ENCODE measurements around the gene XXYLT1.

The XXYLT1 gene

GRCh38 chr3:195048059-195048905, 222.7 kb downstream of the XXYLT1 start:
- DNase-seq, result no peak
- WGBS (ENCODE audit: insufficient coverage), result 93% methylated on average over 14 of the region's 16 CpGs
- CTCF ChIA-PET, result interaction anchor here (0.9 to 1.9 kb wide), 4 partner anchors 9 to 77 kb away, joined by 3 to 6 read pairs (median 4); no protein-coding TSS in a partner anchor

GRCh38 chr3:195047536-195047935, 223.4 kb downstream of the XXYLT1 start:
- ChIA-PET POLR2A (interaction anchor here (1.1 kb wide), 1 partner anchor 76 kb away, joined by 3 read pairs; no protein-coding TSS in a partner anchor), CTCF (interaction anchor here (0.9 to 1.9 kb wide), 3 partner anchors 13 to 78 kb away, joined by 3 to 6 read pairs (median 3); no protein-coding TSS in a partner anchor)
- Histone ChIP-seq H3K27me3 (replicated peaks in 2 of 5; ENCODE audit: control insufficient read depth in 4 of 5, insufficient read depth in 5 of 5, low read length in 4 of 5) (no peaks in the 10 kb centered on the region), H3K27ac (ENCODE audit: insufficient read depth in 1 of 2, low read depth in 1 of 2, low read length in 2 of 2, poor library complexity in 1 of 2, severe bottlenecking in 2 of 2) (no peak overlapping the region), H3K4me3 (ENCODE audit: control insufficient read depth in 1 of 7, extremely low read depth in 1 of 7, insufficient read depth in 4 of 7, low read depth in 2 of 7, low read length in 6 of 7) (no peak overlapping the region), H3K4me1 (ENCODE audit: control extremely low read depth in 1 of 4, control insufficient read depth in 4 of 4, insufficient read depth in 4 of 4, low read length in 3 of 4) (no peaks in the 10 kb centered on the region), H3K36me3 (ENCODE audit: control insufficient read depth in 4 of 4, insufficient read depth in 4 of 4, low read length in 3 of 4) (no peaks in the 10 kb centered on the region), H3K9me3 (ENCODE audit: control extremely low read depth in 1 of 5, control insufficient read depth in 4 of 5, insufficient read depth in 2 of 5, low read depth in 1 of 5, low read length in 4 of 5) (no peaks in the 10 kb centered on the region)
- DNase-seq, result no peak
- WGBS (ENCODE audit: insufficient coverage), result 80% methylated on average over 1 of the region's 3 CpGs

More at GRCh38 chr3:195048059-195048905, 222.7 kb downstream of the XXYLT1 start:
- Histone ChIP-seq H3K27ac (ENCODE audit: insufficient read depth in 1 of 2, low read depth in 1 of 2, low read length in 2 of 2, poor library complexity in 1 of 2, severe bottlenecking in 2 of 2) (no peak overlapping the region), H3K4me1 (ENCODE audit: control extremely low read depth in 1 of 4, control insufficient read depth in 4 of 4, insufficient read depth in 4 of 4, low read length in 3 of 4) (no peaks in the 10 kb centered on the region), H3K27me3 (replicated peaks in 2 of 5; ENCODE audit: control insufficient read depth in 4 of 5, insufficient read depth in 5 of 5, low read length in 4 of 5) (no peaks in the 10 kb centered on the region), H3K36me3 (ENCODE audit: control insufficient read depth in 4 of 4, insufficient read depth in 4 of 4, low read length in 3 of 4) (no peaks in the 10 kb centered on the region), H3K9me3 (ENCODE audit: control extremely low read depth in 1 of 5, control insufficient read depth in 4 of 5, insufficient read depth in 2 of 5, low read depth in 1 of 5, low read length in 4 of 5) (peaks cover 0 to under 1% (median 0%) of the 10 kb centered on the region in 5 experiments), H3K4me3 (ENCODE audit: control insufficient read depth in 1 of 7, extremely low read depth in 1 of 7, insufficient read depth in 4 of 7, low read depth in 2 of 7, low read length in 6 of 7) (no peak overlapping the region)
- POLR2A ChIA-PET, result interaction anchor here (1.1 kb wide), 1 partner anchor 77 kb away, joined by 3 read pairs; no protein-coding TSS in a partner anchor

GRCh38 chr3:195046441-195046840, 224.5 kb downstream of the XXYLT1 start:
- Histone ChIP-seq H3K27ac (ENCODE audit: insufficient read depth in 1 of 2, low read depth in 1 of 2, low read length in 2 of 2, poor library complexity in 1 of 2, severe bottlenecking in 2 of 2) (no peak overlapping the region), H3K4me3 (ENCODE audit: control insufficient read depth in 1 of 7, extremely low read depth in 1 of 7, insufficient read depth in 4 of 7, low read depth in 2 of 7, low read length in 6 of 7) (no peak overlapping the region), H3K27me3 (replicated peaks in 2 of 5; ENCODE audit: control insufficient read depth in 4 of 5, insufficient read depth in 5 of 5, low read length in 4 of 5) (no peaks in the 10 kb centered on the region), H3K36me3 (ENCODE audit: control insufficient read depth in 4 of 4, insufficient read depth in 4 of 4, low read length in 3 of 4) (no peaks in the 10 kb centered on the region), H3K9me3 (ENCODE audit: control extremely low read depth in 1 of 5, control insufficient read depth in 4 of 5, insufficient read depth in 2 of 5, low read depth in 1 of 5, low read length in 4 of 5) (no peaks in the 10 kb centered on the region), H3K4me1 (ENCODE audit: control extremely low read depth in 1 of 4, control insufficient read depth in 4 of 4, insufficient read depth in 4 of 4, low read length in 3 of 4) (no peaks in the 10 kb centered on the region)
- ChIA-PET CTCF (interaction anchor here (0.6 to 1.3 kb wide), 3 partner anchors 11 to 69 kb away, joined by 3 to 4 read pairs (median 3); no protein-coding TSS in a partner anchor), POLR2A (no interaction called here)
- no peak for DNase-seq
- WGBS (ENCODE audit: insufficient coverage), result 92% methylated on average over 6 of the region's 6 CpGs

GRCh38 chr3:195045481-195046210, 225.3 kb downstream of the XXYLT1 start:
- POLR2A ChIA-PET, result no interaction called here
- Histone ChIP-seq H3K27ac (ENCODE audit: insufficient read depth in 1 of 2, low read depth in 1 of 2, low read length in 2 of 2, poor library complexity in 1 of 2, severe bottlenecking in 2 of 2) (no peak overlapping the region), H3K9me3 (ENCODE audit: control extremely low read depth in 1 of 5, control insufficient read depth in 4 of 5, insufficient read depth in 2 of 5, low read depth in 1 of 5, low read length in 4 of 5) (no peaks in the 10 kb centered on the region), H3K4me1 (ENCODE audit: control extremely low read depth in 1 of 4, control insufficient read depth in 4 of 4, insufficient read depth in 4 of 4, low read length in 3 of 4) (peaks cover 0 to 2% (median 0%) of the 10 kb centered on the region in 4 experiments), H3K27me3 (replicated peaks in 2 of 5; ENCODE audit: control insufficient read depth in 4 of 5, insufficient read depth in 5 of 5, low read length in 4 of 5) (no peaks in the 10 kb centered on the region), H3K4me3 (ENCODE audit: control insufficient read depth in 1 of 7, extremely low read depth in 1 of 7, insufficient read depth in 4 of 7, low read depth in 2 of 7, low read length in 6 of 7) (no peak overlapping the region), H3K36me3 (ENCODE audit: control insufficient read depth in 4 of 4, insufficient read depth in 4 of 4, low read length in 3 of 4) (no peaks in the 10 kb centered on the region)
- CTCF ChIA-PET, result interaction anchor here (0.6 to 1.3 kb wide), 5 partner anchors 10 to 163 kb away, joined by 3 to 4 read pairs (median 4); no protein-coding TSS in a partner anchor
- WGBS (ENCODE audit: insufficient coverage), result 93% methylated on average over 13 of the region's 17 CpGs
- DNase-seq, result no peak

GRCh38 chr3:195044411-195044810, 226.5 kb downstream of the XXYLT1 start:
- no peak for DNase-seq
- H3K27me3 ChIP-seq (replicated peaks in 2 of 5; ENCODE audit: control insufficient read depth in 4 of 5, insufficient read depth in 5 of 5, low read length in 4 of 5), result no peaks in the 10 kb centered on the region
- H3K36me3 ChIP-seq (ENCODE audit: control insufficient read depth in 4 of 4, insufficient read depth in 4 of 4, low read length in 3 of 4), result no peaks in the 10 kb centered on the region
- POLR2A ChIA-PET, result no interaction called here
- WGBS (ENCODE audit: insufficient coverage), result 97% methylated on average over 6 of the region's 7 CpGs
- H3K27ac ChIP-seq (ENCODE audit: insufficient read depth in 1 of 2, low read depth in 1 of 2, low read length in 2 of 2, poor library complexity in 1 of 2, severe bottlenecking in 2 of 2), result no peak overlapping the region
- CTCF ChIA-PET, result interaction anchor here (1.2 kb wide), 1 partner anchor 19 kb away, joined by 4 read pairs; no protein-coding TSS in a partner anchor
- H3K4me1 ChIP-seq (ENCODE audit: control extremely low read depth in 1 of 4, control insufficient read depth in 4 of 4, insufficient read depth in 4 of 4, low read length in 3 of 4), result peaks cover 0 to 3% (median 0%) of the 10 kb centered on the region in 4 experiments
- no peak overlapping the region for H3K4me3 ChIP-seq (ENCODE audit: control insufficient read depth in 1 of 7, extremely low read depth in 1 of 7, insufficient read depth in 4 of 7, low read depth in 2 of 7, low read length in 6 of 7)
- no peaks in the 10 kb centered on the region for H3K9me3 ChIP-seq (ENCODE audit: control extremely low read depth in 1 of 5, control insufficient read depth in 4 of 5, insufficient read depth in 2 of 5, low read depth in 1 of 5, low read length in 4 of 5)

- Histone ChIP-seq H3K9me3 (ENCODE audit: control extremely low read depth in 1 of 5, control insufficient read depth in 4 of 5, insufficient read depth in 2 of 5, low read depth in 1 of 5, low read length in 4 of 5) (no peaks in the 10 kb centered on the region), H3K27ac (ENCODE audit: insufficient read depth in 1 of 2, low read depth in 1 of 2, low read length in 2 of 2, poor library complexity in 1 of 2, severe bottlenecking in 2 of 2) (no peak overlapping the region), H3K36me3 (ENCODE audit: control insufficient read depth in 4 of 4, insufficient read depth in 4 of 4, low read length in 3 of 4) (no peaks in the 10 kb centered on the region), H3K27me3 (replicated peaks in 2 of 5; ENCODE audit: control insufficient read depth in 4 of 5, insufficient read depth in 5 of 5, low read length in 4 of 5) (no peaks in the 10 kb centered on the region), H3K4me3 (ENCODE audit: control insufficient read depth in 1 of 7, extremely low read depth in 1 of 7, insufficient read depth in 4 of 7, low read depth in 2 of 7, low read length in 6 of 7) (no peak overlapping the region), H3K4me1 (ENCODE audit: control extremely low read depth in 1 of 4, control insufficient read depth in 4 of 4, insufficient read depth in 4 of 4, low read length in 3 of 4) (peaks cover 0 to 3% (median 0%) of the 10 kb centered on the region in 4 experiments)
- POLR2A ChIA-PET, result no interaction called here
- WGBS (ENCODE audit: insufficient coverage), result 87% methylated on average over 11 of the region's 12 CpGs
- no peak for DNase-seq
- CTCF ChIA-PET, result interaction anchor here (0.9 to 1.1 kb wide), 2 partner anchors 15 to 361 kb away, joined by 3 read pairs; no protein-coding TSS in a partner anchor
Measured at GRCh38 chr3:195043607-195044339, 227.2 kb downstream of the XXYLT1 start.
